SK-N-SH treated with all-trans-retinoic acid at 6 μM for 48 hours (cell line): ENCODE data around the gene CYFIP1.
A peak's percentile ranks its signal among the peaks of the same experiment; 100 is the strongest.

Experiments used
- ATAC-seq: fragments of 200-7000 bp; cut with Tn5 transposase; 3 replicates; pipeline ENCODE4 v1.9.1; 2020; ENCODE audit warnings: mild to moderate bottlenecking, moderate library complexity
- ARNTL ChIP-seq: fragments of 450-650 bp; formaldehyde crosslinking; IDR thresholded peaks from 2 replicates; pipeline ENCODE4 v1.5.0; 2020; ENCODE audit warnings: low read depth, mild to moderate bottlenecking, moderate library complexity, borderline replicate concordance
- BACH2 ChIP-seq: fragments of 250-450 bp; sonication (Bioruptor Pico); IDR thresholded peaks from 2 replicates; pipeline ENCODE4 v1.9.0; 2021; ENCODE audit warnings: mild to moderate bottlenecking, borderline replicate concordance
- CSDC2 ChIP-seq: fragments of 250-450 bp; sonication (Bioruptor Pico); IDR thresholded peaks from 2 replicates; pipeline ENCODE4 v1.5.0; 2020; ENCODE audit warnings: mild to moderate bottlenecking, moderate library complexity
- ESRRG ChIP-seq: fragments of 250-450 bp; sonication (Bioruptor Pico); IDR thresholded peaks from 2 replicates; pipeline ENCODE4 v1.6.1; 2021; ENCODE audit warnings: mild to moderate bottlenecking
- GLIS3 ChIP-seq: fragments of 250-450 bp; sonication (Bioruptor Pico); IDR thresholded peaks from 2 replicates; pipeline ENCODE4 v1.5.0; 2020; ENCODE audit warnings: mild to moderate bottlenecking, moderate library complexity
- ISL1 ChIP-seq: fragments of 250-450 bp; sonication (Bioruptor Pico); IDR thresholded peaks from 2 replicates; pipeline ENCODE4 v2.1.2; 2022; ENCODE audit warnings: mild to moderate bottlenecking, moderate library complexity
- OSR1 ChIP-seq: fragments of 250-450 bp; sonication (Bioruptor Pico); IDR thresholded peaks from 2 replicates; pipeline ENCODE4 v1.8.0; 2022; ENCODE audit warnings: moderate library complexity, mild to moderate bottlenecking, inconsistent platforms
- PPARA ChIP-seq: fragments of 250-450 bp; sonication (Bioruptor Pico); IDR thresholded peaks from 2 replicates; pipeline ENCODE4 v1.5.0; 2020; ENCODE audit warnings: mild to moderate bottlenecking, borderline replicate concordance
- RARB ChIP-seq: fragments of 250-450 bp; sonication (Bioruptor Pico); IDR thresholded peaks from 2 replicates; pipeline ENCODE4 v1.8.0; 2021; ENCODE audit warnings: mild to moderate bottlenecking, moderate library complexity
- SNAI2 ChIP-seq: fragments of 250-450 bp; sonication (Bioruptor Pico); IDR thresholded peaks from 2 replicates; pipeline ENCODE4 v1.5.0; 2020; ENCODE audit warnings: mild to moderate bottlenecking, moderate library complexity
- TCF4 ChIP-seq: fragments of 250-450 bp; sonication (Bioruptor Pico); IDR thresholded peaks from 2 replicates; pipeline ENCODE4 v1.8.0; 2021; ENCODE audit warnings: mild to moderate bottlenecking, moderate library complexity, borderline replicate concordance
- TOX ChIP-seq: fragments of 250-450 bp; sonication (Bioruptor Pico); IDR thresholded peaks from 2 replicates; pipeline ENCODE4 v1.8.0; 2021; ENCODE audit warnings: mild to moderate bottlenecking, moderate library complexity, borderline replicate concordance
- ZC3H10 ChIP-seq: fragments of 250-450 bp; sonication (Bioruptor Pico); IDR thresholded peaks from 2 replicates; pipeline ENCODE4 v1.5.1; 2021; ENCODE audit warnings: mild to moderate bottlenecking, moderate library complexity
- ZFP3 ChIP-seq: fragments of 250-450 bp; sonication (Bioruptor Pico); IDR thresholded peaks from 2 replicates; pipeline ENCODE4 v1.5.0; 2020; ENCODE audit warnings: mild to moderate bottlenecking, moderate library complexity
- ZFP30 ChIP-seq: fragments of 450-650 bp; formaldehyde crosslinking; IDR thresholded peaks from 2 replicates; pipeline ENCODE4 v1.5.0; 2022; ENCODE audit warnings: mild to moderate bottlenecking, moderate library complexity
- ZNF565 ChIP-seq: fragments of 450-650 bp; formaldehyde crosslinking; conservative IDR thresholded peaks from 2 replicates; pipeline ENCODE4 v1.5.0; 2020; ENCODE audit warnings: low read depth, mild to moderate bottlenecking, moderate library complexity
- ZNF70 ChIP-seq: fragments of 450-650 bp; formaldehyde crosslinking; IDR thresholded peaks from 2 replicates; pipeline ENCODE4 v1.5.0; 2020; ENCODE audit warnings: mild to moderate bottlenecking, moderate library complexity
- ZNF8 ChIP-seq: fragments of 450-650 bp; formaldehyde crosslinking; IDR thresholded peaks from 2 replicates; pipeline ENCODE4 v1.5.0; 2020; ENCODE audit warnings: mild to moderate bottlenecking, moderate library complexity
- TF ChIP-seq, protein P1 (sequence below): fragments of 250-450 bp; sonication (Bioruptor Pico); IDR thresholded peaks from 2 replicates; pipeline ENCODE4 v1.5.0; 2020; ENCODE audit warnings: mild to moderate bottlenecking, moderate library complexity
- TF ChIP-seq, protein P2 (sequence below): fragments of 250-450 bp; sonication (Bioruptor Pico); IDR thresholded peaks from 2 replicates; pipeline ENCODE4 v1.8.0; 2020; ENCODE audit warnings: mild to moderate bottlenecking, moderate library complexity, borderline replicate concordance
- TF ChIP-seq, protein P3 (sequence below): fragments of 250-450 bp; sonication (Bioruptor Pico); IDR thresholded peaks from 2 replicates; pipeline ENCODE4 v1.5.1; 2020; ENCODE audit warnings: low read depth, mild to moderate bottlenecking, moderate library complexity
- TF ChIP-seq, protein P4 (sequence below): fragments of 250-450 bp; sonication (Bioruptor Pico); IDR thresholded peaks from 2 replicates; pipeline ENCODE4 v1.8.0; 2021; ENCODE audit warnings: low read depth, mild to moderate bottlenecking, moderate library complexity, borderline replicate concordance

Gene CYFIP1

DNA sequence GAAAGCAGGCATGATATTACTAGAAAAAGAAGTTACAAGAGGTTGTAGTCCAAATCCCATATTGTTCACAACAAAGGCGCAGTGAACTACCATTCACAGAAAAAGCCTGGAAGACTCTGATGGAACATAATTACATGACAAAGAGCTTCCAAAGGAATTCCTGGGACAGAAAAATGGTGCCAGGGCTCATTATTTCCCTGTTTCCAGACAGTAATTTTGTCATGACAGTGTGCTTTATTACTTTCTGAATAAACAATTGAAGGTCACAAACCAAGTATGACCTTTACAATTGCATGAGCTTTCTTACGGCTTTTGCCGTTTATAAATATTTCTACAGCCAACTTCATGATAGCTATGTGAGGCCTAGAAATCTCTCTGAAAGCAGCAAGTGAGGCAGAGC lies 61.0 kb downstream of the CYFIP1 start:
- TF ChIP-seq BACH2 (CRISPR knock-in tag) (no peak), SNAI2 (no peak), OSR1 (CRISPR knock-in tag) (no peak), ZNF8 (no peak), CSDC2 (no peak), ZFP30 (CRISPR knock-in tag) (no peak), PPARA (CRISPR knock-in tag) (no peak), GLIS3 (CRISPR knock-in tag) (no peak), ZNF565 (CRISPR knock-in tag) (no peak), ISL1 (CRISPR knock-in tag) (no peak), TCF4 (CRISPR knock-in tag) (no peak), ZC3H10 (CRISPR knock-in tag) (no peak), ZFP3 (no peak)
- TF ChIP-seq, protein P1, sequence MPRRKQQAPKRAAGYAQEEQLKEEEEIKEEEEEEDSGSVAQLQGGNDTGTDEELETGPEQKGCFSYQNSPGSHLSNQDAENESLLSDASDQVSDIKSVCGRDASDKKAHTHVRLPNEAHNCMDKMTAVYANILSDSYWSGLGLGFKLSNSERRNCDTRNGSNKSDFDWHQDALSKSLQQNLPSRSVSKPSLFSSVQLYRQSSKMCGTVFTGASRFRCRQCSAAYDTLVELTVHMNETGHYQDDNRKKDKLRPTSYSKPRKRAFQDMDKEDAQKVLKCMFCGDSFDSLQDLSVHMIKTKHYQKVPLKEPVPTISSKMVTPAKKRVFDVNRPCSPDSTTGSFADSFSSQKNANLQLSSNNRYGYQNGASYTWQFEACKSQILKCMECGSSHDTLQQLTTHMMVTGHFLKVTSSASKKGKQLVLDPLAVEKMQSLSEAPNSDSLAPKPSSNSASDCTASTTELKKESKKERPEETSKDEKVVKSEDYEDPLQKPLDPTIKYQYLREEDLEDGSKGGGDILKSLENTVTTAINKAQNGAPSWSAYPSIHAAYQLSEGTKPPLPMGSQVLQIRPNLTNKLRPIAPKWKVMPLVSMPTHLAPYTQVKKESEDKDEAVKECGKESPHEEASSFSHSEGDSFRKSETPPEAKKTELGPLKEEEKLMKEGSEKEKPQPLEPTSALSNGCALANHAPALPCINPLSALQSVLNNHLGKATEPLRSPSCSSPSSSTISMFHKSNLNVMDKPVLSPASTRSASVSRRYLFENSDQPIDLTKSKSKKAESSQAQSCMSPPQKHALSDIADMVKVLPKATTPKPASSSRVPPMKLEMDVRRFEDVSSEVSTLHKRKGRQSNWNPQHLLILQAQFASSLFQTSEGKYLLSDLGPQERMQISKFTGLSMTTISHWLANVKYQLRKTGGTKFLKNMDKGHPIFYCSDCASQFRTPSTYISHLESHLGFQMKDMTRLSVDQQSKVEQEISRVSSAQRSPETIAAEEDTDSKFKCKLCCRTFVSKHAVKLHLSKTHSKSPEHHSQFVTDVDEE (CRISPR knock-in tag): no peak
- TF ChIP-seq, protein P2, sequence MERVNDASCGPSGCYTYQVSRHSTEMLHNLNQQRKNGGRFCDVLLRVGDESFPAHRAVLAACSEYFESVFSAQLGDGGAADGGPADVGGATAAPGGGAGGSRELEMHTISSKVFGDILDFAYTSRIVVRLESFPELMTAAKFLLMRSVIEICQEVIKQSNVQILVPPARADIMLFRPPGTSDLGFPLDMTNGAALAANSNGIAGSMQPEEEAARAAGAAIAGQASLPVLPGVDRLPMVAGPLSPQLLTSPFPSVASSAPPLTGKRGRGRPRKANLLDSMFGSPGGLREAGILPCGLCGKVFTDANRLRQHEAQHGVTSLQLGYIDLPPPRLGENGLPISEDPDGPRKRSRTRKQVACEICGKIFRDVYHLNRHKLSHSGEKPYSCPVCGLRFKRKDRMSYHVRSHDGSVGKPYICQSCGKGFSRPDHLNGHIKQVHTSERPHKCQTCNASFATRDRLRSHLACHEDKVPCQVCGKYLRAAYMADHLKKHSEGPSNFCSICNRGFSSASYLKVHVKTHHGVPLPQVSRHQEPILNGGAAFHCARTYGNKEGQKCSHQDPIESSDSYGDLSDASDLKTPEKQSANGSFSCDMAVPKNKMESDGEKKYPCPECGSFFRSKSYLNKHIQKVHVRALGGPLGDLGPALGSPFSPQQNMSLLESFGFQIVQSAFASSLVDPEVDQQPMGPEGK (CRISPR knock-in tag): no peak
- TF ChIP-seq, protein P3, sequence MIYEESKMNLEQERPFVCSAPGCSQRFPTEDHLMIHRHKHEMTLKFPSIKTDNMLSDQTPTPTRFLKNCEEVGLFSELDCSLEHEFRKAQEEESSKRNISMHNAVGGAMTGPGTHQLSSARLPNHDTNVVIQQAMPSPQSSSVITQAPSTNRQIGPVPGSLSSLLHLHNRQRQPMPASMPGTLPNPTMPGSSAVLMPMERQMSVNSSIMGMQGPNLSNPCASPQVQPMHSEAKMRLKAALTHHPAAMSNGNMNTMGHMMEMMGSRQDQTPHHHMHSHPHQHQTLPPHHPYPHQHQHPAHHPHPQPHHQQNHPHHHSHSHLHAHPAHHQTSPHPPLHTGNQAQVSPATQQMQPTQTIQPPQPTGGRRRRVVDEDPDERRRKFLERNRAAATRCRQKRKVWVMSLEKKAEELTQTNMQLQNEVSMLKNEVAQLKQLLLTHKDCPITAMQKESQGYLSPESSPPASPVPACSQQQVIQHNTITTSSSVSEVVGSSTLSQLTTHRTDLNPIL (CRISPR knock-in tag): no peak

DNA sequence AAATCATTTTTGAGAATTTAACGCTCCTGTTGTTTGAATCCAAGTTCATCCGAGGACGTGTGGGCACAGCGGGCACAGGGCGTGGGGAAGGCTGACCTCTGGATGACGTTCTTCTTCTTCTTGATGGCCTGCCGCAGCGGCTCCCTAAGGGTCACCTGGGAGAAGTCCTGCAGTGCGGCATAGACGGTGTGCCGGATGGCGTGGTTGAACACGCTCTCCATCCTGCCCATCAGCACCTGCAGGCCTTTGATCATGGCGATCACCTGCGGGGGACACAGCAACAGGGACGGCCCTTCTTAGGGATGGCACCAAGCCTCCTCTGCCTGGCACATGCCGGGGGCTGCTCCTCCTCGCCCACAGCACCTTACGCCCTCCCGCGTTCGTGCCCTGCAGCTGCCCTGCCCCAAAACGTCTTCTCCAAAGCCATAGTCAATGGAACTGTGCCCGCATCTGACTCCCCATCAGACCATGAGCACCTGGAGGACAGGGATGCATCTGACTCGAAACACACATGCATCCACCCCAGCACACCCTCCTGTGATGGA lies 61.5 kb downstream of the CYFIP1 start:
- ATAC-seq: no peak
- no peak for TF ChIP-seq ESRRG (CRISPR knock-in tag)
- TF ChIP-seq ZFP30 (CRISPR knock-in tag): no peak
- TF ChIP-seq ISL1 (CRISPR knock-in tag): no peak
- no peak for TF ChIP-seq ZFP3
- TF ChIP-seq, protein P4, sequence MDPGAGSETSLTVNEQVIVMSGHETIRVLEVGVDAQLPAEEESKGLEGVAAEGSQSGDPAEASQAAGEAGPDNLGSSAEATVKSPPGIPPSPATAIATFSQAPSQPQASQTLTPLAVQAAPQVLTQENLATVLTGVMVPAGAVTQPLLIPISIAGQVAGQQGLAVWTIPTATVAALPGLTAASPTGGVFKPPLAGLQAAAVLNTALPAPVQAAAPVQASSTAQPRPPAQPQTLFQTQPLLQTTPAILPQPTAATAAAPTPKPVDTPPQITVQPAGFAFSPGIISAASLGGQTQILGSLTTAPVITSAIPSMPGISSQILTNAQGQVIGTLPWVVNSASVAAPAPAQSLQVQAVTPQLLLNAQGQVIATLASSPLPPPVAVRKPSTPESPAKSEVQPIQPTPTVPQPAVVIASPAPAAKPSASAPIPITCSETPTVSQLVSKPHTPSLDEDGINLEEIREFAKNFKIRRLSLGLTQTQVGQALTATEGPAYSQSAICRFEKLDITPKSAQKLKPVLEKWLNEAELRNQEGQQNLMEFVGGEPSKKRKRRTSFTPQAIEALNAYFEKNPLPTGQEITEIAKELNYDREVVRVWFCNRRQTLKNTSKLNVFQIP (CRISPR knock-in tag): no peak
- TF ChIP-seq ZNF70 (CRISPR knock-in tag): no peak
- TF ChIP-seq TOX: no peak
- TF ChIP-seq ZNF8: no peak
- TF ChIP-seq, protein P3 (CRISPR knock-in tag): no peak
- TF ChIP-seq BACH2 (CRISPR knock-in tag): no peak
- TF ChIP-seq OSR1 (CRISPR knock-in tag): no peak
- TF ChIP-seq ARNTL: no peak
- no peak for TF ChIP-seq GLIS3 (CRISPR knock-in tag)

More for the DNA sequence above, 61.0 kb downstream of the CYFIP1 start:
- no peak for ATAC-seq

DNA sequence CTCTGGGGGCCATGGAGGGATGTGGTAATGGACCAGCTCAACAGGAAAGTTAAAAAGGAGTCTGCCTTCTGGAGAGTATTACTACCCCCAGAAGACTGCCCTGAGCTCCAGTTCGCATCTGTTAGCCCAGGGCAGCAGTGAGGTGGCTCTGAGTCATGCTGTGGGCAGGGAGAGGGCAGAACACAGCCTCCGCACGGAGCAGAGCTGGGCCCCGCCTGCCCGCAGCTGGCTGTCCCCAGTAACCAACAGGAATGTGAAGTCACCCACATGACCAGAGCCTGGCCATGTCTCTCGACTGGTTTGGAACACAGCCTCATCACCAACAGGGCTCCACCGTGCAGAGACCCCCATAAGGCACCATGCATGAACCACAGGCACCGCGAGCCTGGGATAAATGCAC lies 62.1 kb downstream of the CYFIP1 start:
- peak; percentile 58; the same call in 2 of the 3 replicates for ATAC-seq
- TF ChIP-seq TOX (no peak), ISL1 (CRISPR knock-in tag) (no peak), TCF4 (CRISPR knock-in tag) (no peak), GLIS3 (CRISPR knock-in tag) (no peak), RARB (CRISPR knock-in tag) (no peak)
- TF ChIP-seq, protein P4 (CRISPR knock-in tag): no peak
- TF ChIP-seq, all 23 proteins: peak for 0
